Lower leg skin (tissue), 3 donors: ENCODE results near the gene KIFAP3.

ENCODE experiments used
- CTCF ChIP-seq, 3 donors: fragments of 450-650 bp; IDR thresholded peaks; one replicate each; pipeline ENCODE4 v1.5.1; 2016; ENCODE audit warnings: antibody characterized with exemption in 3 of 3, mild to moderate bottlenecking in 3 of 3, moderate library complexity in 2 of 3
- POLR2A ChIP-seq, 2 donors: fragments of 450-650 bp; IDR thresholded peaks; one replicate each; pipeline ENCODE4 v1.6.1; 2016 to 2017; ENCODE audit warnings: antibody characterized with exemption in 2 of 2, mild to moderate bottlenecking in 1 of 2, moderate library complexity in 1 of 2

DNA sequence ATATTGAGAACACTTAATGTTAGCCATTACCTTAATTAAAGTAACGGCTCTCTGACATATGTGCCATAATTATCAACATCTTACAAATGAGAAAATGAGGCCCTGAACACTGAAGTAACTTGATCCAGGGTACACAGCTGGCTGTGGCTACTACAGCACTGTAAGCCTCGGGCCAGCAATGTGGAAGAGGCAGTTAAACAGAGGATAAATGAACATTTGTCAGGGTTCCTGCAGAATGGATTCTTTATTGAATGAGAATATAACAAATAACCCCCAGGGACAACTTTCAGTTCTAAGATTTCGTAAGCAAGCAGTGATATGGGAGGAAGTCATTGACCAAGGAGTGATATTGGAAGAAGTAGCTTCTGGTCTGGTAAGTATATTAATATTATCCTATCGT, 110.3 kb downstream of the KIFAP3 start:
- TF ChIP-seq CTCF (IDR thresholded peaks at IDR 0.05): no peak
- no peak for TF ChIP-seq POLR2A (IDR thresholded peaks at IDR 0.05)
